Liver (tissue), 3 donors: ENCODE data around the gene RAD51AP2.

ENCODE experiments used
- RAD21 ChIP-seq, 2 donors: IDR thresholded peaks; 2 replicates each; pipeline ENCODE4 v1.6.1; 2016; ENCODE audit warnings: antibody characterized with exemption in 2 of 2, mild to moderate bottlenecking in 2 of 2
- TAF1 ChIP-seq: conservative IDR thresholded peaks from 2 replicates; pipeline ENCODE4 v1.6.1; 2016; ENCODE audit warnings: antibody characterized with exemption, mild to moderate bottlenecking
- TF ChIP-seq, protein P1 (sequence below): fragments of 150-350 bp; IDR thresholded peaks from 2 replicates; pipeline ENCODE4 v1.5.1; 2017; ENCODE audit warnings: improper control_type of control experiment, low read depth, low read length; ENCODE audit not compliant: missing input control
- TF ChIP-seq, protein P2 (sequence below): IDR thresholded peaks from 2 replicates; pipeline ENCODE4 v1.6.1; 2016; ENCODE audit warnings: antibody characterized with exemption
- TF ChIP-seq, protein P3 (sequence below): IDR thresholded peaks from 2 replicates; pipeline ENCODE4 v1.6.1; 2016; ENCODE audit warnings: antibody characterized with exemption
- donor health status: healthy.
- donor health status: healthy.

GRCh38 chr2:17550907-17551306, 32.7 kb upstream of the RAD51AP2 start:
- TF ChIP-seq, protein P1, sequence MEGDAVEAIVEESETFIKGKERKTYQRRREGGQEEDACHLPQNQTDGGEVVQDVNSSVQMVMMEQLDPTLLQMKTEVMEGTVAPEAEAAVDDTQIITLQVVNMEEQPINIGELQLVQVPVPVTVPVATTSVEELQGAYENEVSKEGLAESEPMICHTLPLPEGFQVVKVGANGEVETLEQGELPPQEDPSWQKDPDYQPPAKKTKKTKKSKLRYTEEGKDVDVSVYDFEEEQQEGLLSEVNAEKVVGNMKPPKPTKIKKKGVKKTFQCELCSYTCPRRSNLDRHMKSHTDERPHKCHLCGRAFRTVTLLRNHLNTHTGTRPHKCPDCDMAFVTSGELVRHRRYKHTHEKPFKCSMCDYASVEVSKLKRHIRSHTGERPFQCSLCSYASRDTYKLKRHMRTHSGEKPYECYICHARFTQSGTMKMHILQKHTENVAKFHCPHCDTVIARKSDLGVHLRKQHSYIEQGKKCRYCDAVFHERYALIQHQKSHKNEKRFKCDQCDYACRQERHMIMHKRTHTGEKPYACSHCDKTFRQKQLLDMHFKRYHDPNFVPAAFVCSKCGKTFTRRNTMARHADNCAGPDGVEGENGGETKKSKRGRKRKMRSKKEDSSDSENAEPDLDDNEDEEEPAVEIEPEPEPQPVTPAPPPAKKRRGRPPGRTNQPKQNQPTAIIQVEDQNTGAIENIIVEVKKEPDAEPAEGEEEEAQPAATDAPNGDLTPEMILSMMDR = no peak
- TF ChIP-seq TAF1 (no peak), RAD21 (IDR thresholded peaks at IDR 0.05) (no peak)
- TF ChIP-seq, protein P2, sequence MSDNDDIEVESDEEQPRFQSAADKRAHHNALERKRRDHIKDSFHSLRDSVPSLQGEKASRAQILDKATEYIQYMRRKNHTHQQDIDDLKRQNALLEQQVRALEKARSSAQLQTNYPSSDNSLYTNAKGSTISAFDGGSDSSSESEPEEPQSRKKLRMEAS = no peak
- TF ChIP-seq, protein P3, sequence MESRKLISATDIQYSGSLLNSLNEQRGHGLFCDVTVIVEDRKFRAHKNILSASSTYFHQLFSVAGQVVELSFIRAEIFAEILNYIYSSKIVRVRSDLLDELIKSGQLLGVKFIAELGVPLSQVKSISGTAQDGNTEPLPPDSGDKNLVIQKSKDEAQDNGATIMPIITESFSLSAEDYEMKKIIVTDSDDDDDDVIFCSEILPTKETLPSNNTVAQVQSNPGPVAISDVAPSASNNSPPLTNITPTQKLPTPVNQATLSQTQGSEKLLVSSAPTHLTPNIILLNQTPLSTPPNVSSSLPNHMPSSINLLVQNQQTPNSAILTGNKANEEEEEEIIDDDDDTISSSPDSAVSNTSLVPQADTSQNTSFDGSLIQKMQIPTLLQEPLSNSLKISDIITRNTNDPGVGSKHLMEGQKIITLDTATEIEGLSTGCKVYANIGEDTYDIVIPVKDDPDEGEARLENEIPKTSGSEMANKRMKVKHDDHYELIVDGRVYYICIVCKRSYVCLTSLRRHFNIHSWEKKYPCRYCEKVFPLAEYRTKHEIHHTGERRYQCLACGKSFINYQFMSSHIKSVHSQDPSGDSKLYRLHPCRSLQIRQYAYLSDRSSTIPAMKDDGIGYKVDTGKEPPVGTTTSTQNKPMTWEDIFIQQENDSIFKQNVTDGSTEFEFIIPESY = no peak
